Lower leg skin (tissue), 4 donors: ENCODE results near the gene CDH23. TPM values are rescaled to one million over a fixed set of nuclear protein-coding genes. Genes with fewer than 3 reads are reported as not detected.
A peak's percentile ranks its signal among the peaks of the same experiment; 100 is the strongest.

Experiments used
- DNase-seq, 2 donors: peaks; one replicate each; pipeline ENCODE4 v3.0.0-alpha.2; 2019; ENCODE audit warnings: low spot score in 2 of 2
- H3K4me3 ChIP-seq: fragments of 200-600 bp; sonication (generic); 2 replicates; pipeline ENCODE4 v1.5.1; 2017; ENCODE audit warnings: mild to moderate bottlenecking, low read depth; ENCODE audit not compliant: poor library complexity, severe bottlenecking
- CTCF ChIP-seq, 3 donors: fragments of 450-650 bp; IDR thresholded peaks; one replicate each; pipeline ENCODE4 v1.5.1; 2016; ENCODE audit warnings: antibody characterized with exemption in 3 of 3, mild to moderate bottlenecking in 3 of 3, moderate library complexity in 2 of 3
- POLR2A ChIP-seq, 2 donors: fragments of 450-650 bp; IDR thresholded peaks; one replicate each; pipeline ENCODE4 v1.6.1; 2016 to 2017; ENCODE audit warnings: antibody characterized with exemption in 2 of 2, mild to moderate bottlenecking in 1 of 2, moderate library complexity in 1 of 2
- WGBS, 2 donors: methylation state at CpG; one replicate each; pipeline ENCODE4 v1.1.5; 2018; 5-methylcytosine and 5-hydroxymethylcytosine counted together
- intact Hi-C: fragments of 100-400 bp; cut with DNase I; formaldehyde crosslinking; loops from one replicate; pipeline ENCODE4 v1.15.0; 2023; ENCODE audit warnings: low total_unique reads
- total RNA-seq, 4 donors: library from RNA; depleted of rRNA; stranded (reverse); fragments of >200 nt; gene quantifications; one replicate each; pipeline ENCODE4 v1.1.0, GENCODE V29; 2016

CDH23 gene
- total RNA-seq, 4 donors from 2014 or later = 1.7 to 9.2 (median 2.6) TPM

- WGBS, 2 donors = 78 to 79% methylated on average over 11 of the region's 11 CpGs
- no peak overlapping the region for H3K4me3 ChIP-seq
- peak in 1 of 2 donors; percentile 68 for DNase-seq
- intact Hi-C loops = no loop called here
- no peak for TF ChIP-seq POLR2A (IDR thresholded peaks at IDR 0.05)
- no peak for TF ChIP-seq CTCF (IDR thresholded peaks at IDR 0.05)
Observed at GRCh38 chr10:71436268-71437125, 39.8 kb downstream of the CDH23 start.

GRCh38 chr10:71437537-71438092 is 40.9 kb downstream of the CDH23 start:
- 86 to 93% methylated on average over 4 of the region's 4 CpGs for WGBS, 2 donors

GRCh38 chr10:71438761-71439160 is 42.0 kb downstream of the CDH23 start:
- no peak for DNase-seq
- TF ChIP-seq POLR2A (IDR thresholded peaks at IDR 0.05) = no peak
- TF ChIP-seq CTCF (IDR thresholded peaks at IDR 0.05) = no peak
- intact Hi-C loops = no loop called here
- H3K4me3 ChIP-seq = no peak overlapping the region
- 75 to 100% methylated on average over 3 of the region's 3 CpGs for WGBS, 2 donors

More at GRCh38 chr10:71437537-71438092, 40.9 kb downstream of the CDH23 start:
- TF ChIP-seq POLR2A (IDR thresholded peaks at IDR 0.05) (no peak), CTCF (IDR thresholded peaks at IDR 0.05) (no peak)
- no peak overlapping the region for H3K4me3 ChIP-seq
- no peak for DNase-seq
- intact Hi-C loops = no loop called here

- TF ChIP-seq CTCF (IDR thresholded peaks at IDR 0.05) (no peak), POLR2A (IDR thresholded peaks at IDR 0.05) (no peak)
- DNase-seq = no peak
- intact Hi-C loops = no loop called here
- H3K4me3 ChIP-seq = no peak overlapping the region
- 85 to 86% methylated on average over 9 of the region's 9 CpGs for WGBS, 2 donors
Observed at GRCh38 chr10:71439670-71440425, 43.1 kb downstream of the CDH23 start.

GRCh38 chr10:71440506-71441035 is 43.9 kb downstream of the CDH23 start:
- TF ChIP-seq POLR2A (IDR thresholded peaks at IDR 0.05) = no peak
- TF ChIP-seq CTCF (IDR thresholded peaks at IDR 0.05) = no peak
- DNase-seq = no peak
- 56 to 77% methylated on average over 8 to 9 of the region's 9 CpGs for WGBS, 2 donors

More at GRCh38 chr10:71440506-71441035, 43.9 kb downstream of the CDH23 start:
- intact Hi-C loops = no loop called here
- no peak overlapping the region for H3K4me3 ChIP-seq
